Chondrocyte (in vitro differentiated cells): Measurements from ENCODE around the gene HRH1. TPM values are rescaled to one million over a fixed set of nuclear protein-coding genes. Genes with fewer than 3 reads are reported as not detected.

Source experiments
- DNase-seq: peaks from one replicate; pipeline ENCODE4 v3.0.0; 2021; ENCODE audit warnings: mixed read lengths, low spot score
- H3K27ac Mint-ChIP-seq: one replicate; pipeline ENCODE4 v1.8.0; 2021; ENCODE audit warnings: mild to moderate bottlenecking, moderate library complexity, mixed read lengths; ENCODE audit not compliant: unreplicated experiment
- H3K27me3 Mint-ChIP-seq: 2 replicates; pipeline ENCODE4 v1.8.0; 2021; ENCODE audit warnings: low read depth, mixed read lengths
- H3K36me3 Mint-ChIP-seq: 2 replicates; pipeline ENCODE4 v1.8.0; 2021; ENCODE audit warnings: low read depth, mixed read lengths
- H3K4me1 Mint-ChIP-seq: 2 replicates; pipeline ENCODE4 v1.8.0; 2021; ENCODE audit warnings: low read depth, mild to moderate bottlenecking, mixed read lengths
- H3K4me3 Mint-ChIP-seq: one replicate; pipeline ENCODE4 v1.8.0; 2021; ENCODE audit warnings: mild to moderate bottlenecking, moderate library complexity, mixed read lengths; ENCODE audit not compliant: unreplicated experiment
- H3K9me3 Mint-ChIP-seq: 2 replicates; pipeline ENCODE4 v1.8.0; 2021; ENCODE audit warnings: low read depth, mixed read lengths
- CTCF ChIP-seq: fragments of 200-600 bp; sonication (generic); IDR thresholded peaks from 2 replicates; pipeline ENCODE4 v1.5.0; 2021; ENCODE audit warnings: antibody characterized with exemption, mild to moderate bottlenecking, moderate library complexity
- total RNA-seq: library from RNA; stranded (reverse); gene quantifications from 3 replicates; pipeline ENCODE4 v1.2.1, GENCODE V29; 2021

Gene HRH1
- total RNA-seq, 1 donor from 2014 or later: 30.1 TPM

DNA sequence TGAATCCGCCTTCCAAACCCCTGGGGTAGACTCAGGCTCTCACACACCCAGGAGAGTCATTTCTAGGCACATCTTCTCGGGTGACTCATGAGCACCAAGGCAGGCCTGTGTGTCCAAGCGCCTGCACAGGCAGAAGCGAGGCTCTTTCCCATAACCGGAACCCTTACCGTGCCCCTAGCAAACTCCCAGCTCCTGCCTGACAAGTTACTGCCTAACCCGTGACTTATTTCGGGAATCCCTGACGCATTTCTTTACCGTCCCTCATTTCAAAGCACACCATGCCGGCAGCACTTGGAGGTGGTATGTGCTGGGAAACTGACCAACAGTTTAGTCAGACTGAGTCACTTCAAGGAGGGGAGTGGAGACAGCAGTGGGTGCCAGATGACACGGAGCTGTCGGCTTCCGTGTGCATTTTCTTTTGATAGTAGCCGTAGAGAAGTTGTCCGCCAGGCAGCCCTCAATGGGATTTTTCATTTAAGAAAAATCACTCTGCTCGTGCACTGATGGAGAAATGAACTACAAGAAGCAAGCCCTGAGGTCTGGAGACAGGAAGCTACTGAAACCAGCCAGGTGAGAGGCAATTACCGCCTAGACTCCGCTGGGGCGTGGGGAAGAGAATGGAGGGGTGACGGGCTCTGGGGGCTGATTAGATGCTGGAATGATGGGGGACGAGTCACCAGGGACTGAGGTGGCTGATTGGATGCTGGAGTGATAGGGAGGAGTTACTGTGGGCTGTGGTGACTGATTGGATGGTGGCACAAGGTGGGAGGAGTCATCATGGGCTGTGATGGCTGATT, 17.3 kb upstream of the HRH1 start:
- TF ChIP-seq CTCF: no peak
- peaks cover 41% of the 10 kb centered on the region for H3K4me1 Mint-ChIP-seq
- peak overlapping the region; percentile 100 for H3K27ac Mint-ChIP-seq
- H3K4me3 Mint-ChIP-seq: peak overlapping the region; percentile 74
- no peaks in the 10 kb centered on the region for H3K27me3 Mint-ChIP-seq
- no peak for DNase-seq
- H3K36me3 Mint-ChIP-seq: peaks cover 2% of the 10 kb centered on the region
- peaks cover 2% of the 10 kb centered on the region for H3K9me3 Mint-ChIP-seq

GRCh38 chr3:11137627-11137959, 16.7 kb upstream of the HRH1 start:
- H3K9me3 Mint-ChIP-seq: peaks cover 2% of the 10 kb centered on the region
- peak overlapping the region; percentile 74 for H3K4me3 Mint-ChIP-seq
- H3K4me1 Mint-ChIP-seq: peaks cover 41% of the 10 kb centered on the region
- peaks cover 2% of the 10 kb centered on the region for H3K36me3 Mint-ChIP-seq
- no peak for TF ChIP-seq CTCF
- H3K27me3 Mint-ChIP-seq: no peaks in the 10 kb centered on the region
- peak overlapping the region; percentile 100 for H3K27ac Mint-ChIP-seq
- DNase-seq: no peak

DNA sequence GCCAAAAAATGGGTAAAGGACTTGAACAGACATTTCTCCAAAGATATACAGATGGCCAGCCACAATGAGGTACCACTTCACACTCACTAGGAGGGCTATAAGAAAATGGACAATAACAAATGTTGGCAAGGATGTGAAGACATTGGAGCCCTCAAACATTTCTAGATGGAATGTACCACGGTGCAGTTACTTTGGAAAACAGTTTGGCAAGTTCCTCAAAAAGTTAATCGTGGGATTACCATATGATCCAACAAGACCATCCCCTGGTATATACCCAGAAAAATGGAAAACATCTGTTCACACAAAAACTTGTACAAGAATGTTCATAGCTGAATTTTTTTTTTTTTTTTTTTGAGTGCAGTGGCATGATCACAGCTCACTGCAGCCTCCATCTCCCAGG, 15.9 kb upstream of the HRH1 start:
- H3K27ac Mint-ChIP-seq: peak overlapping the region; percentile 56
- H3K27me3 Mint-ChIP-seq: no peaks in the 10 kb centered on the region
- no peak overlapping the region for H3K4me3 Mint-ChIP-seq
- TF ChIP-seq CTCF: no peak
- H3K9me3 Mint-ChIP-seq: peaks cover 2% of the 10 kb centered on the region
- no peak for DNase-seq
- H3K4me1 Mint-ChIP-seq: peaks cover 41% of the 10 kb centered on the region
- H3K36me3 Mint-ChIP-seq: peaks cover 2% of the 10 kb centered on the region

- H3K4me1 Mint-ChIP-seq: peaks cover 54% of the 10 kb centered on the region
- H3K27me3 Mint-ChIP-seq: no peaks in the 10 kb centered on the region
- peaks cover 2% of the 10 kb centered on the region for H3K9me3 Mint-ChIP-seq
- DNase-seq: no peak
- H3K27ac Mint-ChIP-seq: peak overlapping the region; percentile 93
- no peak for TF ChIP-seq CTCF
- peaks cover 2% of the 10 kb centered on the region for H3K36me3 Mint-ChIP-seq
- H3K4me3 Mint-ChIP-seq: peak overlapping the region; percentile 21
Observed at GRCh38 chr3:11140030-11140712, 14.1 kb upstream of the HRH1 start.

DNA sequence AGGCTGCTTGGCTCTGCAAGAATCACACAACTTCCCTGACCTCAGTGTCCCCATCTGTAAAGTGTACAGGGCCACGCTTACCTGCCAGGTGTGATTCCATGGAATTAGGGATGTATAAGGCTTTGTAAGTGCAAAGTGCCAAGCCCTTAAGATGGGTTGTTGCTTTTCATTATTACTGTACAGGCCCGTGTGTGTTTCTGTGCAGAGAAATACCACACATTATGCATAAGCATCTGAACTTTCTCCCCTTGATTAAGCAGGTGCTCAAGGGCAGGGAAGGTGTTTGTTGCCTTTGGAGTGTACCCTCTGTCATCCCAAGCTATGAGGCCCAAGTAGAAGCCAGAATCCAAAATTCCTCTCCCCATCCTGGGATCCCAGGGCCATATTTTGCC, 13.6 kb upstream of the HRH1 start:
- H3K27me3 Mint-ChIP-seq: no peaks in the 10 kb centered on the region
- no peak for DNase-seq
- no peak for TF ChIP-seq CTCF
- H3K4me3 Mint-ChIP-seq: no peak overlapping the region
- peaks cover 2% of the 10 kb centered on the region for H3K9me3 Mint-ChIP-seq
- peak overlapping the region; percentile 93 for H3K27ac Mint-ChIP-seq
- peaks cover 2% of the 10 kb centered on the region for H3K36me3 Mint-ChIP-seq
- H3K4me1 Mint-ChIP-seq: peaks cover 59% of the 10 kb centered on the region
